OCI-LY1 (cell line): ENCODE data around the gene CDR2.

Experiments used
- H2AFZ ChIP-seq: fragments of 200-600 bp; sonication (generic), shearing (Covaris generic); 2 replicates; pipeline ENCODE4 v1.6.0; 2014; ENCODE audit warnings: antibody characterized with exemption, mild to moderate bottlenecking, low read length
- H3F3A ChIP-seq: fragments of 200-600 bp; sonication (generic), shearing (Covaris generic); 2 replicates; pipeline ENCODE4 v1.6.0; 2014; ENCODE audit warnings: mild to moderate bottlenecking, antibody characterized with exemption, low read length, moderate library complexity; ENCODE audit not compliant: insufficient read depth
- H3K27ac ChIP-seq: fragments of 200-600 bp; sonication (generic); 2 replicates; pipeline ENCODE4 v1.5.1; 2014; ENCODE audit warnings: low read length, mixed run types, mild to moderate bottlenecking, low read depth; ENCODE audit not compliant: poor library complexity, severe bottlenecking
- H3K27me3 ChIP-seq: fragments of 200-600 bp; sonication (generic); 2 replicates; pipeline ENCODE4 v1.6.0; 2014; ENCODE audit warnings: antibody characterized with exemption, mild to moderate bottlenecking, low read length, moderate library complexity; ENCODE audit not compliant: insufficient read depth
- H3K36me3 ChIP-seq: fragments of 200-600 bp; sonication (generic); 2 replicates; pipeline ENCODE4 v1.6.1; 2014; ENCODE audit warnings: mild to moderate bottlenecking, antibody characterized with exemption, low read length, moderate library complexity, mixed read lengths; ENCODE audit not compliant: insufficient read depth
- H3K4me1 ChIP-seq: fragments of 200-600 bp; sonication (generic); 2 replicates; pipeline ENCODE4 v1.5.1; 2014; ENCODE audit warnings: mild to moderate bottlenecking, low read length, moderate library complexity; ENCODE audit not compliant: insufficient read depth, severe bottlenecking
- H3K4me2 ChIP-seq: fragments of 200-600 bp; sonication (generic), shearing (Covaris generic); 2 replicates; pipeline ENCODE4 v1.6.1; 2014; ENCODE audit warnings: low read length
- H3K4me3 ChIP-seq: fragments of 200-600 bp; sonication (generic); 2 replicates; pipeline ENCODE4 v1.5.1; 2014; ENCODE audit warnings: low read length, low read depth, mild to moderate bottlenecking, mixed read lengths; ENCODE audit not compliant: poor library complexity, severe bottlenecking
- H3K79me2 ChIP-seq: fragments of 200-600 bp; shearing (Covaris generic); 2 replicates; pipeline ENCODE4 v1.6.1; 2016; ENCODE audit warnings: mixed run types, low read length, mixed read lengths; ENCODE audit not compliant: insufficient read depth
- H3K9ac ChIP-seq: fragments of 200-600 bp; sonication (generic), shearing (Covaris generic); 2 replicates; pipeline ENCODE4 v1.6.1; 2014; ENCODE audit warnings: mild to moderate bottlenecking, low read length, mixed read lengths
- H3K9me2 ChIP-seq: fragments of 200-600 bp; sonication (generic), shearing (Covaris generic); 2 replicates; pipeline ENCODE4 v1.6.1; 2014; ENCODE audit warnings: low read depth, mild to moderate bottlenecking, low read length, mixed read lengths
- H3K9me3 ChIP-seq: fragments of 200-600 bp; shearing (Covaris generic); 2 replicates; pipeline ENCODE4 v1.6.1; 2014; ENCODE audit warnings: low read length, mixed read lengths
- H4K20me1 ChIP-seq: fragments of 200-600 bp; sonication (generic), shearing (Covaris generic); 2 replicates; pipeline ENCODE4 v1.6.0; 2016; ENCODE audit warnings: mild to moderate bottlenecking, low read length; ENCODE audit not compliant: insufficient read depth
- CTCF ChIP-seq: fragments of 200-600 bp; sonication (generic), shearing (Covaris generic); IDR thresholded peaks from 2 replicates; pipeline ENCODE4 v1.5.1; 2017; ENCODE audit warnings: mild to moderate bottlenecking, antibody characterized with exemption, low read length, moderate library complexity, mixed read lengths
- EZH2 ChIP-seq: fragments of 200-600 bp; sonication (generic), shearing (Covaris generic); IDR thresholded peaks from 2 replicates; pipeline ENCODE4 v1.8.0; 2017; ENCODE audit warnings: borderline replicate concordance, mixed run types, mild to moderate bottlenecking, antibody characterized with exemption, low read length, moderate library complexity, mixed read lengths

The CDR2 gene

GRCh38 chr16:22340945-22341344, 33.5 kb downstream of the CDR2 start:
- no peaks in the 10 kb centered on the region for H3K27me3 ChIP-seq
- peaks cover 15% of the 10 kb centered on the region for H3K9me3 ChIP-seq
- no peaks in the 10 kb centered on the region for H3K9me2 ChIP-seq
- no peak overlapping the region for H2AFZ ChIP-seq
- TF ChIP-seq EZH2: no peak
- no peak for TF ChIP-seq CTCF
- H3K9ac ChIP-seq: no peak overlapping the region
- no peaks in the 10 kb centered on the region for H3K4me1 ChIP-seq
- H3K4me2 ChIP-seq: no peak overlapping the region
- H3K36me3 ChIP-seq: peaks cover 28% of the 10 kb centered on the region
- no peak overlapping the region for H3K27ac ChIP-seq
- H3F3A ChIP-seq: no peaks in the 10 kb centered on the region
- no peaks in the 10 kb centered on the region for H3K79me2 ChIP-seq
- H4K20me1 ChIP-seq: no peaks in the 10 kb centered on the region
- H3K4me3 ChIP-seq: no peak overlapping the region

DNA sequence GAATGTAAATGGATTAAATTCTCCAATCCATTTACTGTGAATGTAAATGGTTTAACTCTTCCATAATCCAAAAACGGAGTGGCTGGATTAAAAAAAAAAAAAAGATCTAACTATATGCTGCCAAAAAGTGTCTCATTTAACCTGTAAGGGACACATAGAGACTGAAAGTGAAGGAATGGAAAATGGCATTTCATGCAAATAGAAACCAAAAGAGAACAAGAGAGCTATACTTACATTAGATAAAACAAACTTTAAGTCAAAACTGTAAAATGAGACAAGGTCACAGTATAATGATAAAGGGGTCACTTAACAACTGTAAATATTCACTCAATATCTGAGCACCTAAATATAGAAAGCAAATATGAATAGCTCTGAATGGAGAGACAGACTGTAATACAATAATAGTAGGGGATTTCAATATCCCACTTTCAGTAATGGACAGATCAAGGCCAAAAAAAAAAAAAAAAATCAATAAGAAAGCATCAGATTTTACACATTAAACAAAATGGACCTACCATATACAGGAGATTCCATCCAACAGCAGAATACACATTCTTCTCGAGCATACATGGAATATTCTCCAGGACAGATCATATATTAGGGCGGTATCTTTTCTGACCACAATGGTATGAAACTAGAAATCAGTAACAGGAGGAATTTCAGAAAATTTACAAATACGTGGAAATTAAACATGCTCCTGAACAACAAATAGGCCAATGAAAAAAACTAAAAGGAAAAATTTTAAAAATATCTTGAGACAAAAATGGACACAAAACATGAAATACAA, 36.4 kb downstream of the CDR2 start:
- H3F3A ChIP-seq: no peaks in the 10 kb centered on the region
- no peaks in the 10 kb centered on the region for H3K9me2 ChIP-seq
- H2AFZ ChIP-seq: no peak overlapping the region
- H3K4me1 ChIP-seq: no peaks in the 10 kb centered on the region
- no peak for TF ChIP-seq CTCF
- TF ChIP-seq EZH2: no peak
- H3K79me2 ChIP-seq: no peaks in the 10 kb centered on the region
- no peak overlapping the region for H3K4me3 ChIP-seq
- no peaks in the 10 kb centered on the region for H4K20me1 ChIP-seq
- no peak overlapping the region for H3K27ac ChIP-seq
- H3K36me3 ChIP-seq: peaks cover 46% of the 10 kb centered on the region
- no peak overlapping the region for H3K9ac ChIP-seq
- no peaks in the 10 kb centered on the region for H3K27me3 ChIP-seq
- peaks cover 15% of the 10 kb centered on the region for H3K9me3 ChIP-seq
- no peak overlapping the region for H3K4me2 ChIP-seq

GRCh38 chr16:22337045-22337444, 37.4 kb downstream of the CDR2 start:
- Histone ChIP-seq H3K27ac (no peak overlapping the region), H3K4me1 (no peaks in the 10 kb centered on the region), H3K9ac (no peak overlapping the region), H4K20me1 (no peaks in the 10 kb centered on the region), H3K4me3 (no peak overlapping the region), H3K9me3 (peaks cover 15% of the 10 kb centered on the region), H3K27me3 (no peaks in the 10 kb centered on the region), H2AFZ (no peak overlapping the region), H3K9me2 (no peaks in the 10 kb centered on the region), H3K36me3 (peaks cover 54% of the 10 kb centered on the region), H3K4me2 (no peak overlapping the region), H3F3A (no peaks in the 10 kb centered on the region), H3K79me2 (no peaks in the 10 kb centered on the region)
- TF ChIP-seq CTCF: no peak
- TF ChIP-seq EZH2: no peak
